Brain pericyte (primary cell): ENCODE measurements around the gene LPCAT1.
"Not testable (repeated sequence)": the region's sequence is repeated elsewhere in the genome, so short reads cannot be mapped to it uniquely, and the experiment has no call there.

Experiments used
- DNase-seq: peaks from one replicate; pipeline ENCODE4 v3.0.0-alpha.2; 2012; ENCODE audit warnings: low read depth, low spot score

The LPCAT1 gene

GRCh38 chr5:1480217-1480616, 43.5 kb downstream of the LPCAT1 start:
- no peak for DNase-seq

- no peak for DNase-seq
Observed at GRCh38 chr5:1479581-1480188, 44.1 kb downstream of the LPCAT1 start.

- DNase-seq: no peak
Observed at GRCh38 chr5:1479066-1479465, 44.7 kb downstream of the LPCAT1 start.

- no peak for DNase-seq
Observed at GRCh38 chr5:1478271-1479035, 45.3 kb downstream of the LPCAT1 start.

GRCh38 chr5:1477341-1477740, 46.4 kb downstream of the LPCAT1 start:
- DNase-seq: no peak

GRCh38 chr5:1476967-1477310, 46.8 kb downstream of the LPCAT1 start:
- DNase-seq: no peak

- no peak for DNase-seq
Observed at GRCh38 chr5:1476181-1476966, 47.4 kb downstream of the LPCAT1 start.

GRCh38 chr5:1475544-1475900, 48.2 kb downstream of the LPCAT1 start:
- not testable (repeated sequence) for DNase-seq

GRCh38 chr5:1474866-1475543, 48.8 kb downstream of the LPCAT1 start:
- DNase-seq: no peak

- no peak for DNase-seq
Observed at GRCh38 chr5:1474183-1474839, 49.4 kb downstream of the LPCAT1 start.

- no peak for DNase-seq
Observed at GRCh38 chr5:1473746-1474145, 50.0 kb downstream of the LPCAT1 start.

- DNase-seq: no peak
Observed at GRCh38 chr5:1472964-1473628, 50.7 kb downstream of the LPCAT1 start.

- DNase-seq: no peak
Observed at GRCh38 chr5:1471997-1472963, 51.5 kb downstream of the LPCAT1 start.

GRCh38 chr5:1471240-1471853, 52.4 kb downstream of the LPCAT1 start:
- DNase-seq: no peak

GRCh38 chr5:1470762-1471211, 53.0 kb downstream of the LPCAT1 start:
- no peak for DNase-seq

- DNase-seq: no peak
Observed at GRCh38 chr5:1468629-1469527, 54.9 kb downstream of the LPCAT1 start.

- no peak for DNase-seq
Observed at GRCh38 chr5:1468247-1468612, 55.5 kb downstream of the LPCAT1 start.
